GM12892 (cell line): ENCODE measurements around the gene MOV10L1.
"Not testable (repeated sequence)": the region's sequence is repeated elsewhere in the genome, so short reads cannot be mapped to it uniquely, and the experiment has no call there.

ENCODE experiments used
- DNase-seq: peaks from one replicate; pipeline ENCODE4 v3.0.0; 2011; ENCODE audit not compliant: insufficient read length
- FAIRE-seq: peaks from 2 replicates; lab custom pipeline; 2011; peaks lifted over from hg19 to GRCh38; lab: Jason Lieb, UNC
- POLR2A ChIP-seq: IDR thresholded peaks from 2 replicates; pipeline ENCODE4 v1.6.1; 2011; ENCODE audit warnings: low read depth, low read length, control low read depth
- POLR2AphosphoS5 ChIP-seq: IDR thresholded peaks from 2 replicates; pipeline ENCODE4 v1.6.1; 2011; ENCODE audit warnings: low read depth, low read length, control low read depth
- TAF1 ChIP-seq: IDR thresholded peaks from 2 replicates; pipeline ENCODE4 v1.6.1; 2011; ENCODE audit warnings: low read depth, mild to moderate bottlenecking, control low read depth, low read length, borderline replicate concordance

The MOV10L1 gene

GRCh38 chr22:50084614-50085021 lies 5.2 kb upstream of the MOV10L1 start:
- DNase-seq: no peak
- no peak for TF ChIP-seq POLR2A
- no peak for TF ChIP-seq TAF1
- no peak for TF ChIP-seq POLR2AphosphoS5
- FAIRE-seq: no peak

- FAIRE-seq: peak; percentile 77
- TF ChIP-seq POLR2AphosphoS5 (no peak), TAF1 (no peak), POLR2A (no peak)
- DNase-seq: no peak
These were observed 4.4 kb upstream of the MOV10L1 start, which contains the start of gene MLC1 for GRCh38 chr22:50085211-50085972. MLC1 (minus strand) TSS chr22:50085426; CDS start chr22:50084902, 524 bp downstream.

DNA sequence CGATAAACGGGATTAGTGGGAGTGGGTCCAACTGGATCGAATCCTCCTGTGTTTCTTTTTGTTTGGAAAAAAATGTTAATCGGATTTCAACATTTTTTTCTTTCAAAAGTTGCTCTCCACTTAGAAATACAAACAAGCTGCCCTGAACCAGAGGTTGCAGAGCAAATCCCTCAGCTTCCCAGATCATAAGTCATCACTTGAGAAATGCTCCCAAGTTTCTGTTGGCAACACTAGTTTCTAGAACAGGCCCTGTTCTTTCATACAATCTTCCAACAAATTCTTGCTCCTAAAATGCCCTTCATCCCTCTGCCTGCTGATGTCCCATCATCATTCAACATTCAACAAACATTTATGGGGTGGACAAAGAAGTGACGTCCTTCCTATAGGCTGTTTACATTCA lies 3.3 kb upstream of the MOV10L1 start:
- FAIRE-seq (no peak), DNase-seq (no peak)
- no peak for TF ChIP-seq POLR2AphosphoS5
- no peak for TF ChIP-seq POLR2A

DNA sequence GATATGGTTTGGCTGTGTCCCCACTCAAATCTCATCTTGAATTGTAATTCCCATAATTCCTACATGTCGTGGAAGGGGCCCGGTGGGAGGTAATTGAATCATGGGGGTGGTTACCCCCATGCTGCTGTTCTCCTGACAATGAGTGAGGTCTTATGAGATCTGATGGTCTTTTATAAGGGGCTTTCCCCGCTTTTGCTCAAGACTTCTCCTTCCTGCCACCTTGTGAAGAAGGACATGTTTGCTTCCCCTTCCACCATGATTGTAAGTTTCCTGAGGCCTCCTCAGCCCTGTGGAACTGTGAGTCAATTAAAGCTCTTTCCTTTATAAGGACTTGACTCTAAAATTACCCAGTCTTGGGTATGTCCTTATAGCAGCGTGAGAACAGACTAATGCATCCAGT lies 2.8 kb upstream of the MOV10L1 start:
- not testable (repeated sequence) for FAIRE-seq, DNase-seq

DNA sequence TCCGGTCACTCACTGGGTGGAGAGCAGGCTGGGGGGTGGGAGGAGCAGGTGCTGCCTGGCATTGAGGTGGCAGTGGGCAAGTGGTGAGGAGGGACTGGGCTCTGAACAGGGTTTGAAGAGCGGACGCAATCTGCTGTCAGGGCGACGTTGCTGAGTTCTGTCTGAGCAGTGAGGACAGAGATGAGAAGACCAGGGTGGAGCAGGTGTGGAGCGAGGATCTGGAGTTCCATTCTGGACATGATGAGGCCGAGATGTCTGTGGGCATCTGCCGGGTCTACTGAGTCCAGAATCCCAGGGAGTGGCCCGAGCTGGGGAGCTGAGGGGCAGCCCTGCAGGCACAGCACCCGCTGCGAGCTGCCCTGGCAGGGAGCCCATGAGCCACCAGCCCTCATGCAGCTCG lies 2.2 kb upstream of the MOV10L1 start:
- FAIRE-seq (no peak), DNase-seq (no peak)
- TF ChIP-seq POLR2A (no peak), POLR2AphosphoS5 (no peak), TAF1 (no peak)

- TF ChIP-seq POLR2AphosphoS5: no peak
- TF ChIP-seq POLR2A: no peak
- no peak for TF ChIP-seq TAF1
- no peak for FAIRE-seq
These were observed 1.7 kb upstream of the MOV10L1 start for GRCh38 chr22:50088096-50088495.

GRCh38 chr22:50089231-50089630 lies 575 bp upstream of the MOV10L1 start:
- TF ChIP-seq POLR2AphosphoS5 (no peak), TAF1 (no peak), POLR2A (no peak)
- no peak for FAIRE-seq
- no peak for DNase-seq

More at GRCh38 chr22:50088096-50088495, 1.7 kb upstream of the MOV10L1 start:
- DNase-seq: no peak

DNA sequence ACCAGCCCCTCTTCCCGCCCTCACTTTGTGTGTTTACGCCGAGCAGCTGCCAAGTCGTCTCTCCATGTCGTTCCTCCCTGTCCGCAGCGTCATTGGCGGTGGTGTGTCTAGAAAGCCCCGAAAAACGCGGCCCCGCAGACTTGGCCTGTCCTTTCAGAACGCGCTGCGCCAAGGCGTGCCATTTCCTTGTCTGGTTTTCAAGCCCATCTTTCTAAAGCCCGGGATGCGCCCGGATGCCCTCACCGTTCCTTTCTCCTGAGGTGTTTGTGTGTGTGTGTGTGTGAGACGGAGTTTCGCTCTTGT lies 557 bp downstream of the MOV10L1 start:
- TF ChIP-seq POLR2A: no peak
- no peak for TF ChIP-seq TAF1
- TF ChIP-seq POLR2AphosphoS5: no peak
- FAIRE-seq (no peak), DNase-seq (no peak)

DNA sequence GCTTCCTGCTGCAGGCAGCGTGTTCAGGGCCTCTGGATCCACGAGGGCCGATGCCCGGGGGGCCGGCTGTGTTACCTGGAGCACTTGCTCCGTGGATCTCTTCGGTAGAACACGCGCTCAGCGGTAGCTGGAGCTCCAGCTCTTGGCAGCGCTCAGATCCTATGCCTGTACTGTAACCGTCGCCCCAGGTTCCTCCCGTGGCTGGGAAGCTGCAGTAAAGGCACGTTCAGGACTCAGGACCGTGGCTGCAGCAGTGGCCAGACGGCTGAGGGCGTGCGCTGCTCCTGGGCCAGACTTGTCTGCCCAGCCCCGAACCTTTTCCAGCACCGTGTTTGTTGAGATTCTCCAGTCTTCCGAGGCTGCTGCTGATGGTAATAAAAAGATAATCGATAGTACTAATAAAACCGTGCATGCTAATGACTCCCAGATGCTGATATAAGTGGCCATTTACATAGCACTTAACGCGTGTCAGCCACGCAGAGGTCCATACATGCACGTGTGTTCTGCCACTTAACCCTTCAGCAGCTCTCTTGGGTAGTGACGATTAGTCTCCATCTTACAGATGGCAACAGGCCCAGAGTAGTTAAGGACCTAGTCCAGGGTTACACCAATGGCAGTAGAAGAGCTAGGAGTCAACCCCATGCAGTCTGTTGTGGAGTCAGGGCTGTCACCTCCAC lies 1.4 kb downstream of the MOV10L1 start:
- TF ChIP-seq TAF1 (no peak), POLR2A (no peak), POLR2AphosphoS5 (no peak)
- FAIRE-seq (no peak), DNase-seq (no peak)

- FAIRE-seq (no peak), DNase-seq (no peak)
- TF ChIP-seq POLR2A: no peak
- no peak for TF ChIP-seq POLR2AphosphoS5
- no peak for TF ChIP-seq TAF1
These were observed 2.5 kb downstream of the MOV10L1 start for GRCh38 chr22:50092342-50092741.

DNA sequence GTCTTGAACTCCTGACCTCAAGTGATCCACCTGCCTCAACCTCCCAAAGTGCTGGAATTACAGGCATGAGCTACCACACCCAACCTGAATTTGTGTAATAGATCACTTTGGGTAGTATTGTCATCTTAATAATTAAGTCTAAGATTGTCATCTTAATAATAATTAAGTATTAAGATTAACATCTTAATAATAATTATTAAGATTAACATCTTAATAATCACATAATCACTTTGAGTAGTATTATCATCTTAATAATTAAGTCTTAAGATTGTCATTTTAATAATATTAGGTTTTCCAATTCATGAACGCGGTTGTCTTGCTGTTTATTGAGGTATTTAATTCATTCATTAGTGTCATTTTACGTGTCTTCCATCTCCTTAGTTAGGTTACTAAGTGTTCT lies 8.2 kb downstream of the MOV10L1 start:
- DNase-seq: no peak
- FAIRE-seq: no peak
- no peak for TF ChIP-seq TAF1
- no peak for TF ChIP-seq POLR2A
- TF ChIP-seq POLR2AphosphoS5: no peak
